Smooth muscle cell (in vitro differentiated cells): Measurements from ENCODE around the gene APLP2. TPM values are rescaled to one million over a fixed set of nuclear protein-coding genes. Genes with fewer than 3 reads are reported as not detected.

Experiments used
- DNase-seq: peaks from one replicate; lab custom pipeline; 2025; ENCODE audit not compliant: unreplicated experiment; lab: John Stamatoyannopoulos, UW
- H2AFZ ChIP-seq: fragments of 200-600 bp; sonication (generic); 2 replicates; pipeline ENCODE4 v1.6.0; 2016; ENCODE audit warnings: antibody characterized with exemption, low read depth, mild to moderate bottlenecking
- H3F3A ChIP-seq: fragments of 200-600 bp; sonication (generic); 2 replicates; pipeline ENCODE4 v1.6.0; 2017; ENCODE audit warnings: antibody characterized with exemption, low read depth
- H3K27ac ChIP-seq: fragments of 200-600 bp; sonication (generic); 2 replicates; pipeline ENCODE4 v1.5.1; 2016; ENCODE audit warnings: low read depth, mild to moderate bottlenecking
- H3K27me3 ChIP-seq: fragments of 200-600 bp; sonication (generic); 2 replicates; pipeline ENCODE4 v1.6.1; 2016; ENCODE audit warnings: low read depth, mild to moderate bottlenecking
- H3K36me3 ChIP-seq: fragments of 200-600 bp; sonication (generic); 2 replicates; pipeline ENCODE4 v1.5.1; 2016; ENCODE audit warnings: low read depth
- H3K4me1 ChIP-seq: fragments of 200-600 bp; sonication (generic); 2 replicates; pipeline ENCODE4 v1.5.1; 2016; ENCODE audit warnings: low read depth
- H3K4me2 ChIP-seq: fragments of 200-600 bp; sonication (generic); 2 replicates; pipeline ENCODE4 v1.6.0; 2016; ENCODE audit warnings: mild to moderate bottlenecking
- H3K4me3 ChIP-seq: fragments of 200-600 bp; sonication (generic); 2 replicates; pipeline ENCODE4 v1.5.1; 2016; ENCODE audit warnings: mild to moderate bottlenecking
- H3K79me2 ChIP-seq: fragments of 200-600 bp; sonication (generic); 2 replicates; pipeline ENCODE4 v1.6.0; 2016; ENCODE audit warnings: low read depth, mild to moderate bottlenecking
- H3K9ac ChIP-seq: fragments of 200-600 bp; sonication (generic); 2 replicates; pipeline ENCODE4 v1.6.0; 2016; ENCODE audit warnings: low read depth
- H3K9me3 ChIP-seq: fragments of 200-600 bp; sonication (generic); replicated peaks from 2 replicates; pipeline ENCODE4 v1.5.1; 2016; ENCODE audit warnings: low read depth
- H4K20me1 ChIP-seq: fragments of 200-600 bp; sonication (generic); 2 replicates; pipeline ENCODE4 v1.6.0; 2016; ENCODE audit warnings: low read depth
- WGBS: methylation state at CpG from one replicate; pipeline ENCODE4 v1.1.7; 2016; ENCODE audit warnings: low lambda C conversion rate; 5-methylcytosine and 5-hydroxymethylcytosine counted together
- polyA plus RNA-seq: library from polyadenylated mRNA; unstranded; fragments of >200 nt; fragmentation: Nextera tagmentation; extraction: Ambion mirVana; gene quantifications from 2 replicates; pipeline ENCODE4 v1.2.1, GENCODE V29; 2016
- total RNA-seq: library from RNA; depleted of rRNA; stranded (reverse); fragments of >200 nt; gene quantifications from 2 replicates; pipeline ENCODE4 v1.2.3, GENCODE V29; 2014
- TF ChIP-seq, protein P1 (sequence below): fragments of 200-600 bp; sonication (generic); IDR thresholded peaks from 2 replicates; pipeline ENCODE4 v1.5.1; 2017; ENCODE audit warnings: borderline replicate concordance, mild to moderate bottlenecking, antibody characterized with exemption; ENCODE audit not compliant: insufficient read depth, poor library complexity, severe bottlenecking

Gene APLP2
- total and polyA plus RNA-seq, 2 experiments from 2014 or later = 121 to 146 TPM

- no peak for DNase-seq
- TF ChIP-seq, protein P1, sequence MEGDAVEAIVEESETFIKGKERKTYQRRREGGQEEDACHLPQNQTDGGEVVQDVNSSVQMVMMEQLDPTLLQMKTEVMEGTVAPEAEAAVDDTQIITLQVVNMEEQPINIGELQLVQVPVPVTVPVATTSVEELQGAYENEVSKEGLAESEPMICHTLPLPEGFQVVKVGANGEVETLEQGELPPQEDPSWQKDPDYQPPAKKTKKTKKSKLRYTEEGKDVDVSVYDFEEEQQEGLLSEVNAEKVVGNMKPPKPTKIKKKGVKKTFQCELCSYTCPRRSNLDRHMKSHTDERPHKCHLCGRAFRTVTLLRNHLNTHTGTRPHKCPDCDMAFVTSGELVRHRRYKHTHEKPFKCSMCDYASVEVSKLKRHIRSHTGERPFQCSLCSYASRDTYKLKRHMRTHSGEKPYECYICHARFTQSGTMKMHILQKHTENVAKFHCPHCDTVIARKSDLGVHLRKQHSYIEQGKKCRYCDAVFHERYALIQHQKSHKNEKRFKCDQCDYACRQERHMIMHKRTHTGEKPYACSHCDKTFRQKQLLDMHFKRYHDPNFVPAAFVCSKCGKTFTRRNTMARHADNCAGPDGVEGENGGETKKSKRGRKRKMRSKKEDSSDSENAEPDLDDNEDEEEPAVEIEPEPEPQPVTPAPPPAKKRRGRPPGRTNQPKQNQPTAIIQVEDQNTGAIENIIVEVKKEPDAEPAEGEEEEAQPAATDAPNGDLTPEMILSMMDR = no peak
- 96% methylated on average over 49 of the region's 49 CpGs for WGBS
Observed at GRCh38 chr11:130040281-130040940, 29.3 kb upstream of the APLP2 start.

DNA sequence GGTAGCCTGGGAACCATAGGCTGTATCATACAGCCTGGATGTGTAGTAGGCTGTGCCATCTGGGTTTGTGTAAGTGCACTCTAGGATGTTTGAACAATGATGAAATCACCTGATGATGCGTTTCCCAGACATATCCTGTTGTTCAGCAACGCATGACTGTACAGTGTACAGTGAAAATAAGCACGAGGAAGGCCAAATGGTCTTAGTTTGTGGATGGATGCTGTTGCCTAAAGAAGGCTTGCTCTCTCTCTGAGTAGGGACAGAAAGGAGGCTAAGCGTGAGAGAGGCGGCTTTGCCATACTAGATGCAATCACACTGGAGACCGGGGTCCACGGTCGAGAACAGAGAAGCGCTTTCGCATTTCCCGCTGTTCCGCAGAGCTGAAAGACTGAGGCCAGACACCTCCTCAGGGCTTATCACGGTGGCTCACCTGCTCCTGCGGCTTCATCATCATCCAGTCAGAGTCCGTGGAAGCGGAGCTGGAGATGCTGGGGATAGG is 27.6 kb upstream of the APLP2 start:
- H3K4me3 ChIP-seq = no peak overlapping the region
- H3K27ac ChIP-seq = no peak overlapping the region
- DNase-seq = no peak
- TF ChIP-seq, protein P1 = no peak
- H3K4me2 ChIP-seq = no peak overlapping the region
- H3F3A ChIP-seq = no peaks in the 10 kb centered on the region
- 77% methylated on average over 16 of the region's 16 CpGs for WGBS
- H3K4me1 ChIP-seq = peaks cover 12% of the 10 kb centered on the region
- no peak overlapping the region for H3K9ac ChIP-seq
- H3K36me3 ChIP-seq = no peaks in the 10 kb centered on the region
- H3K79me2 ChIP-seq = no peaks in the 10 kb centered on the region
- H4K20me1 ChIP-seq = no peaks in the 10 kb centered on the region
- H3K27me3 ChIP-seq = no peaks in the 10 kb centered on the region
- H2AFZ ChIP-seq = peak overlapping the region; percentile 30
- no peaks in the 10 kb centered on the region for H3K9me3 ChIP-seq

More at GRCh38 chr11:130040281-130040940, 29.3 kb upstream of the APLP2 start:
- Histone ChIP-seq H3F3A (no peaks in the 10 kb centered on the region), H4K20me1 (no peaks in the 10 kb centered on the region), H3K9me3 (no peaks in the 10 kb centered on the region), H3K27ac (no peak overlapping the region), H3K4me2 (no peak overlapping the region), H3K9ac (no peak overlapping the region), H3K79me2 (no peaks in the 10 kb centered on the region), H3K4me1 (peaks cover 16% of the 10 kb centered on the region), H3K27me3 (no peaks in the 10 kb centered on the region), H2AFZ (no peak overlapping the region), H3K4me3 (no peak overlapping the region), H3K36me3 (no peaks in the 10 kb centered on the region)

- Histone ChIP-seq H3K4me1 (peaks cover under 1% of the 10 kb centered on the region), H3K4me3 (no peak overlapping the region), H3K27me3 (no peaks in the 10 kb centered on the region), H3K9me3 (no peaks in the 10 kb centered on the region), H3K79me2 (no peaks in the 10 kb centered on the region), H3F3A (no peaks in the 10 kb centered on the region), H2AFZ (no peak overlapping the region), H3K9ac (no peak overlapping the region), H4K20me1 (no peaks in the 10 kb centered on the region), H3K36me3 (no peaks in the 10 kb centered on the region), H3K27ac (no peak overlapping the region), H3K4me2 (no peak overlapping the region)
- WGBS = 81% methylated on average over 5 of the region's 5 CpGs
- TF ChIP-seq, protein P1 = no peak
- no peak for DNase-seq
Observed at GRCh38 chr11:130043575-130043974, 26.1 kb upstream of the APLP2 start.

DNA sequence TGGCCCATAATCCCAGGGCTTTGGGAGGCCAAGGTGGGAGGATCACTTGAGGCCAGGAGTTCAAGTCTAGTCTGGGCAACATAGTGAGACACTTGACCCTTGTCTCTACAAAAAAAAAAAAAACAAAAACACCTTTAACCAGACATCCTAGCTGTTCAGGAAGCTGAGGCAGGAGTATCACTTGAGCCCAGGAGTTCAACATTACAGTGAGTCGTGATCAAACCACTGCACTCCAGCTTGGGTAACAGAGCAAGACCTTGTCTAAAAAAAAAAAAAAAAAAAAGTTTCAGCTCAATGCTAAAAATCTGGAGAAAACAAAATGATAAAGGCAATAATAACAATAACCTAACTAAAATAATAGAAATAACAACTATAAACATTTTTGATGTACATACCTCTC is 22.6 kb upstream of the APLP2 start:
- Histone ChIP-seq H3K4me1 (peaks cover 7% of the 10 kb centered on the region), H4K20me1 (no peaks in the 10 kb centered on the region), H3K27me3 (no peaks in the 10 kb centered on the region), H3K4me3 (no peak overlapping the region), H3K9me3 (no peaks in the 10 kb centered on the region), H3F3A (no peaks in the 10 kb centered on the region), H3K27ac (no peak overlapping the region), H3K9ac (no peak overlapping the region), H3K4me2 (no peak overlapping the region), H2AFZ (no peak overlapping the region), H3K36me3 (no peaks in the 10 kb centered on the region), H3K79me2 (no peaks in the 10 kb centered on the region)
- no peak for DNase-seq
- WGBS = 90% methylated on average over 1 of the region's 1 CpG
- TF ChIP-seq, protein P1 = no peak
